K562 (cell line): Measurements from ENCODE around the gene ITGBL1. TPM values are rescaled to one million over a fixed set of nuclear protein-coding genes. Genes with fewer than 3 reads are reported as not detected.

Experiments used
- ATAC-seq: fragments of 200-7000 bp; cut with Tn5 transposase; 3 replicates; pipeline ENCODE4 v1.9.1; 2020; ENCODE audit warnings: moderate library complexity
- BruUV-seq: library from RNA; stranded (reverse); fragments of 400-500 nt; replicated peaks from 2 replicates; lab custom pipeline; 2021; lab: Mats Ljungman, UMichigan
- CTCF ChIA-PET: fragments of 300-600 bp; formaldehyde crosslinking; extraction: SDS; loops from one replicate; lab custom pipeline; 2021; ENCODE audit warnings: low intra/inter-chr PET ratio; lab: Yijun Ruan, JAX
- POLR2A ChIA-PET: fragments of 300-600, 350-650 bp; sonication (Branson Sonifier 250); formaldehyde crosslinking; extraction: SDS; loops from one replicate; lab custom pipeline; 2021; ENCODE audit warnings: antibody characterized with exemption, inconsistent platforms; lab: Yijun Ruan, JAX
- DNase-seq, 4 experiments: peaks; one replicate each; pipeline versions ENCODE4 v3.0.0 to v3.0.0-alpha.2; 2011 to 2018; ENCODE audit warnings: low spot score in 3 of 4, mixed read lengths in 3 of 4; ENCODE audit errors: extremely low read depth in 1 of 4
- FAIRE-seq: peaks from 2 replicates; lab custom pipeline; 2011; peaks lifted over from hg19 to GRCh38; lab: Jason Lieb, UNC
- H2AFZ ChIP-seq: 2 replicates; pipeline ENCODE4 v1.6.0; 2011; ENCODE audit warnings: low read depth, low read length, control low read depth, inconsistent platforms
- H3K27ac ChIP-seq: fragments of 200-600 bp; 3 replicates; pipeline ENCODE4 v1.8.0; 2011; ENCODE audit warnings: low read depth, mild to moderate bottlenecking, control low read depth, inconsistent platforms, low read length, moderate library complexity, mixed read lengths; ENCODE audit errors: extremely low read depth
- H3K27me3 ChIP-seq, 2 experiments: fragments of 300-600 bp in 1 of 2; 2 replicates in 1 of 2; 3 replicates in 1 of 2; pipeline versions ENCODE4 v1.6.0 to v1.8.0; 2011; ENCODE audit warnings: inconsistent platforms in 2 of 2, low read length in 2 of 2, mild to moderate bottlenecking in 1 of 2, mixed read lengths in 1 of 2, moderate library complexity in 1 of 2; ENCODE audit not compliant: control insufficient read depth in 2 of 2, insufficient read depth in 2 of 2
- H3K36me3 ChIP-seq: fragments of 300-600 bp; 3 replicates; pipeline ENCODE4 v1.8.0; 2011; ENCODE audit warnings: mild to moderate bottlenecking, low read length, inconsistent platforms; ENCODE audit not compliant: control insufficient read depth, insufficient read depth
- H3K4me1 ChIP-seq, 2 experiments: fragments of 200-600 bp in 1 of 2; replicated peaks in 1 of 2; 2 replicates in 1 of 2; 3 replicates in 1 of 2; pipeline versions ENCODE4 v1.5.1 to v1.8.0; 2011; ENCODE audit warnings: inconsistent platforms in 2 of 2, low read length in 2 of 2, mild to moderate bottlenecking in 1 of 2, mixed read lengths in 1 of 2, moderate library complexity in 1 of 2; ENCODE audit not compliant: control insufficient read depth in 2 of 2, insufficient read depth in 2 of 2
- H3K4me2 ChIP-seq: 2 replicates; pipeline ENCODE4 v1.6.1; 2011; ENCODE audit warnings: low read length, control low read depth, inconsistent platforms, mixed read lengths; ENCODE audit not compliant: insufficient read depth
- H3K4me3 ChIP-seq: fragments of 200-600 bp; sonication (generic), shearing (Covaris generic); 2 replicates; pipeline ENCODE4 v1.5.1; 2016; ENCODE audit warnings: control low read depth, inconsistent platforms
- H3K79me2 ChIP-seq: fragments of 200-600 bp; 3 replicates; pipeline ENCODE4 v1.8.0; 2011; ENCODE audit warnings: low read length, inconsistent platforms; ENCODE audit not compliant: control insufficient read depth, insufficient read depth
- H3K9ac ChIP-seq, 2 experiments: 2 replicates each; pipeline versions ENCODE4 v1.6.0 to v1.6.1; 2011; ENCODE audit warnings: low read depth in 2 of 2, low read length in 2 of 2, control low read depth in 1 of 2, inconsistent platforms in 1 of 2, mild to moderate bottlenecking in 1 of 2, mixed read lengths in 1 of 2; ENCODE audit not compliant: insufficient read depth in 1 of 2
- H3K9me1 ChIP-seq: one replicate; pipeline ENCODE4 v1.6.0; 2011; ENCODE audit warnings: inconsistent platforms, mild to moderate bottlenecking, low read length, moderate library complexity; ENCODE audit not compliant: control insufficient read depth, insufficient read depth
- H3K9me3 ChIP-seq: replicated peaks from 2 replicates; pipeline ENCODE4 v1.5.1; 2011; ENCODE audit warnings: low read depth, low read length, inconsistent platforms; ENCODE audit not compliant: control insufficient read depth, insufficient read depth
- H4K20me1 ChIP-seq: replicated peaks from 2 replicates; pipeline ENCODE4 v1.6.1; 2011; ENCODE audit warnings: low read length, inconsistent platforms, mixed read lengths; ENCODE audit not compliant: control insufficient read depth, insufficient read depth
- ATF1 ChIP-seq, 2 experiments: fragments of 450-650 bp in 1 of 2; IDR thresholded peaks; 2 replicates each; pipeline ENCODE4 v1.6.1; 2016; ENCODE audit warnings: missing compliant biosample characterization in 1 of 2, missing genetic modification characterization in 1 of 2
- FOXJ2 ChIP-seq: fragments of 200-800 bp; sonication (Bioruptor generic); IDR thresholded peaks from 2 replicates; pipeline ENCODE4 v1.6.1; 2016; ENCODE audit warnings: missing genetic modification characterization, missing compliant biosample characterization
- KLF10 ChIP-seq: fragments of 250-450 bp; sonication (Bioruptor Pico); IDR thresholded peaks from 2 replicates; pipeline ENCODE4 v1.6.1; 2021; ENCODE audit warnings: matching md5 sums
- KLF13 ChIP-seq: fragments of 450-650 bp; IDR thresholded peaks from 2 replicates; pipeline ENCODE4 v1.6.1; 2016; ENCODE audit warnings: missing genetic modification characterization, low read depth, mild to moderate bottlenecking, missing compliant biosample characterization, moderate library complexity, borderline replicate concordance
- NCOA1 ChIP-seq: fragments of 450-650 bp; IDR thresholded peaks from 2 replicates; pipeline ENCODE4 v1.6.1; 2016; ENCODE audit warnings: low read depth
- NCOA6 ChIP-seq: fragments of 450-650 bp; IDR thresholded peaks from 2 replicates; pipeline ENCODE4 v1.6.1; 2017; ENCODE audit warnings: mild to moderate bottlenecking
- SETDB1 ChIP-seq: IDR thresholded peaks from one replicate; pipeline ENCODE4 v1.6.1; 2012; ENCODE audit warnings: low read length, control low read depth, inconsistent platforms
- SMAD2 ChIP-seq: fragments of 150-350 bp; IDR thresholded peaks from 2 replicates; pipeline ENCODE4 v1.6.1; 2014; ENCODE audit warnings: low read depth, mild to moderate bottlenecking, low read length
- TARDBP ChIP-seq: fragments of 450-650 bp; IDR thresholded peaks from 2 replicates; pipeline ENCODE4 v1.6.1; 2016
- YY1 ChIP-seq, 3 experiments: IDR thresholded peaks; 2 replicates each; pipeline ENCODE4 v1.6.1; 2011; ENCODE audit warnings: low read length in 2 of 3, mild to moderate bottlenecking in 2 of 3, moderate library complexity in 2 of 3, borderline replicate concordance in 1 of 3, control low read depth in 1 of 3, low read depth in 1 of 3; ENCODE audit not compliant: insufficient read depth in 3 of 3, insufficient replicate concordance in 2 of 3, control insufficient read depth in 1 of 3, insufficient read length in 1 of 3; ENCODE audit errors: extremely low read depth in 1 of 3
- ZFP1 ChIP-seq: fragments of 450-650 bp; formaldehyde crosslinking; IDR thresholded peaks from 2 replicates; pipeline ENCODE4 v1.4.0; 2020; ENCODE audit warnings: mild to moderate bottlenecking, mixed read lengths
- ZNF785 ChIP-seq: fragments of 250-450 bp; sonication (Bioruptor Pico); IDR thresholded peaks from 2 replicates; pipeline ENCODE4 v1.4.0; 2020; ENCODE audit warnings: mild to moderate bottlenecking
- WGBS: fragments of 100-300 bp; shearing (Covaris generic); methylation state at CpG from one replicate; pipeline ENCODE4 v1.1.6; 2016; ENCODE audit warnings: low coverage, mixed read lengths; ENCODE audit not compliant: insufficient coverage; ENCODE audit errors: missing lambda C conversion rate; 5-methylcytosine and 5-hydroxymethylcytosine counted together
- in situ Hi-C: fragments of 300-500 bp; cut with MboI; formaldehyde crosslinking; loops from 4 replicates; pipeline ENCODE4 v1.15.0; 2018; ENCODE audit warnings: inconsistent platforms, mixed read lengths
- intact Hi-C: fragments of 100-400 bp; cut with micrococcal nuclease; formaldehyde crosslinking; loops from 2 replicates; pipeline ENCODE4 v1.14.2; 2022
- polyA plus RNA-seq, 8 experiments: library from polyadenylated mRNA; depleted of rRNA in 4 of 8; stranded (reverse) in 5 of 8; unstranded in 3 of 8; fragments of >200 nt; fragmentation: Nextera tagmentation in 2 of 8; fragmentation: Illumina TruSeq in 1 of 8; extraction: Ambion mirVana in 2 of 8; extraction: Trizol in 1 of 8; gene quantifications; 2 replicates each; pipeline versions ENCODE4 v1.2.1 to v1.2.3, GENCODE V29; 2011 to 2014; ENCODE audit warnings: inconsistent platforms in 1 of 8, missing spikeins in 1 of 8
- total RNA-seq, 7 experiments: library from RNA; depleted of rRNA in 6 of 7; stranded (reverse); fragments of >200 nt in 6 of 7; fragmentation: Illumina TruSeq in 2 of 7; extraction: Trizol in 2 of 7; gene quantifications; 2 replicates each; pipeline versions ENCODE4 v1.2.1 to v1.2.3, GENCODE V29; 2011 to 2021; ENCODE audit warnings: low replicate concordance in 1 of 7
- TF ChIP-seq, protein P1 (sequence below): sonication (generic); formaldehyde crosslinking; IDR thresholded peaks from 2 replicates; pipeline ENCODE4 v1.5.0; 2020; ENCODE audit warnings: missing genetic modification reagents
- TF ChIP-seq, protein P2 (sequence below), 2 experiments: fragments of 150-350 bp in 1 of 2; IDR thresholded peaks; 2 replicates each; pipeline ENCODE4 v1.6.1; 2012 to 2016; ENCODE audit warnings: low read depth in 2 of 2, low read length in 2 of 2, mild to moderate bottlenecking in 1 of 2, moderate library complexity in 1 of 2
- TF ChIP-seq, protein P3 (sequence below): sonication (generic); formaldehyde crosslinking; IDR thresholded peaks from 2 replicates; pipeline ENCODE4 v1.8.1; 2022; ENCODE audit warnings: missing genetic modification reagents
- TF ChIP-seq, protein P4 (sequence below): fragments of 200-800 bp; sonication (Bioruptor generic); IDR thresholded peaks from 2 replicates; pipeline ENCODE4 v1.6.1; 2017; ENCODE audit warnings: missing genetic modification characterization, missing compliant biosample characterization

Gene ITGBL1
- total and polyA plus RNA-seq, 9 of the 15 experiments (the other 6 are each of a cell fraction or from before 2014, with no cell fraction given): 0.04 to 0.73 (median 0.32) TPM; not detected in 1

DNA sequence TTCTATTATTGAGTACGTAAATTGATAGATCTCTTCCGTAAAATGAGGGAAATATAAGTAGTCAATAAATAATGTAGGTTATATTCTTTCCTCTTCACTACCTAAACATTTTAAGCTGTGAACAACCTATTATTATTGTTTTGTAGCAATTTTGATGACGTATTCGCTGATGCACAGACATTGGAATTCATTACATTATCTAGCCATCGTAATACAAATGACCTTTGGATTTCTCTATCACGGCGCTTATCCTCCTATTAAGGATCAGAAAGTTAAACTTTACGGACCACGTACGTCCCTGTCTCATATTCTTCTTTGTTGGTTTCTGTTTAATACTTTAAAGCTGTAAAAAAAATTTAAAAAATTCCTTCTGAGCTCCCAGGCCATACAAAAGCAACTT, 264.9 kb downstream of the ITGBL1 start:
- 7% methylated on average over 10 of the region's 10 CpGs for WGBS

More for the DNA sequence above, 264.9 kb downstream of the ITGBL1 start:
- DNase-seq (no peak), ATAC-seq (no peak), FAIRE-seq (no peak)
- CTCF ChIA-PET: no interaction called here
- Histone ChIP-seq H3K79me2 (no peaks in the 10 kb centered on the region), H3K9me1 (no peaks in the 10 kb centered on the region), H3K27ac (no peak overlapping the region), H3K9me3 (no peaks in the 10 kb centered on the region), H3K4me2 (no peak overlapping the region), H3K4me1 (no peaks in the 10 kb centered on the region), H3K36me3 (no peaks in the 10 kb centered on the region), H2AFZ (no peak overlapping the region), H4K20me1 (no peaks in the 10 kb centered on the region), H3K27me3 (no peaks in the 10 kb centered on the region), H3K4me3 (no peak overlapping the region), H3K9ac (no peak overlapping the region)
- POLR2A ChIA-PET: no interaction called here
- intact Hi-C loops: no loop called here
- BruUV-seq: no TSS peak
- in situ Hi-C loops: no loop called here
- TF ChIP-seq, protein P1, sequence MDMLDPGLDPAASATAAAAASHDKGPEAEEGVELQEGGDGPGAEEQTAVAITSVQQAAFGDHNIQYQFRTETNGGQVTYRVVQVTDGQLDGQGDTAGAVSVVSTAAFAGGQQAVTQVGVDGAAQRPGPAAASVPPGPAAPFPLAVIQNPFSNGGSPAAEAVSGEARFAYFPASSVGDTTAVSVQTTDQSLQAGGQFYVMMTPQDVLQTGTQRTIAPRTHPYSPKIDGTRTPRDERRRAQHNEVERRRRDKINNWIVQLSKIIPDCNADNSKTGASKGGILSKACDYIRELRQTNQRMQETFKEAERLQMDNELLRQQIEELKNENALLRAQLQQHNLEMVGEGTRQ (CRISPR knock-in tag): no peak
- no peak for TF ChIP-seq SETDB1
- TF ChIP-seq, protein P2, sequence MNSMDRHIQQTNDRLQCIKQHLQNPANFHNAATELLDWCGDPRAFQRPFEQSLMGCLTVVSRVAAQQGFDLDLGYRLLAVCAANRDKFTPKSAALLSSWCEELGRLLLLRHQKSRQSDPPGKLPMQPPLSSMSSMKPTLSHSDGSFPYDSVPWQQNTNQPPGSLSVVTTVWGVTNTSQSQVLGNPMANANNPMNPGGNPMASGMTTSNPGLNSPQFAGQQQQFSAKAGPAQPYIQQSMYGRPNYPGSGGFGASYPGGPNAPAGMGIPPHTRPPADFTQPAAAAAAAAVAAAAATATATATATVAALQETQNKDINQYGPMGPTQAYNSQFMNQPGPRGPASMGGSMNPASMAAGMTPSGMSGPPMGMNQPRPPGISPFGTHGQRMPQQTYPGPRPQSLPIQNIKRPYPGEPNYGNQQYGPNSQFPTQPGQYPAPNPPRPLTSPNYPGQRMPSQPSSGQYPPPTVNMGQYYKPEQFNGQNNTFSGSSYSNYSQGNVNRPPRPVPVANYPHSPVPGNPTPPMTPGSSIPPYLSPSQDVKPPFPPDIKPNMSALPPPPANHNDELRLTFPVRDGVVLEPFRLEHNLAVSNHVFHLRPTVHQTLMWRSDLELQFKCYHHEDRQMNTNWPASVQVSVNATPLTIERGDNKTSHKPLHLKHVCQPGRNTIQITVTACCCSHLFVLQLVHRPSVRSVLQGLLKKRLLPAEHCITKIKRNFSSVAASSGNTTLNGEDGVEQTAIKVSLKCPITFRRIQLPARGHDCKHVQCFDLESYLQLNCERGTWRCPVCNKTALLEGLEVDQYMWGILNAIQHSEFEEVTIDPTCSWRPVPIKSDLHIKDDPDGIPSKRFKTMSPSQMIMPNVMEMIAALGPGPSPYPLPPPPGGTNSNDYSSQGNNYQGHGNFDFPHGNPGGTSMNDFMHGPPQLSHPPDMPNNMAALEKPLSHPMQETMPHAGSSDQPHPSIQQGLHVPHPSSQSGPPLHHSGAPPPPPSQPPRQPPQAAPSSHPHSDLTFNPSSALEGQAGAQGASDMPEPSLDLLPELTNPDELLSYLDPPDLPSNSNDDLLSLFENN (IDR thresholded peaks at IDR 0.05; ENCODE audit: low read depth in 2 of 2, low read length in 2 of 2): no peak
- TF ChIP-seq, protein P3, sequence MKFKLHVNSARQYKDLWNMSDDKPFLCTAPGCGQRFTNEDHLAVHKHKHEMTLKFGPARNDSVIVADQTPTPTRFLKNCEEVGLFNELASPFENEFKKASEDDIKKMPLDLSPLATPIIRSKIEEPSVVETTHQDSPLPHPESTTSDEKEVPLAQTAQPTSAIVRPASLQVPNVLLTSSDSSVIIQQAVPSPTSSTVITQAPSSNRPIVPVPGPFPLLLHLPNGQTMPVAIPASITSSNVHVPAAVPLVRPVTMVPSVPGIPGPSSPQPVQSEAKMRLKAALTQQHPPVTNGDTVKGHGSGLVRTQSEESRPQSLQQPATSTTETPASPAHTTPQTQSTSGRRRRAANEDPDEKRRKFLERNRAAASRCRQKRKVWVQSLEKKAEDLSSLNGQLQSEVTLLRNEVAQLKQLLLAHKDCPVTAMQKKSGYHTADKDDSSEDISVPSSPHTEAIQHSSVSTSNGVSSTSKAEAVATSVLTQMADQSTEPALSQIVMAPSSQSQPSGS (CRISPR knock-in tag): no peak
- TF ChIP-seq ZNF785 (CRISPR knock-in tag): no peak
- no peak for TF ChIP-seq KLF13 (tag)
- TF ChIP-seq, protein P4, sequence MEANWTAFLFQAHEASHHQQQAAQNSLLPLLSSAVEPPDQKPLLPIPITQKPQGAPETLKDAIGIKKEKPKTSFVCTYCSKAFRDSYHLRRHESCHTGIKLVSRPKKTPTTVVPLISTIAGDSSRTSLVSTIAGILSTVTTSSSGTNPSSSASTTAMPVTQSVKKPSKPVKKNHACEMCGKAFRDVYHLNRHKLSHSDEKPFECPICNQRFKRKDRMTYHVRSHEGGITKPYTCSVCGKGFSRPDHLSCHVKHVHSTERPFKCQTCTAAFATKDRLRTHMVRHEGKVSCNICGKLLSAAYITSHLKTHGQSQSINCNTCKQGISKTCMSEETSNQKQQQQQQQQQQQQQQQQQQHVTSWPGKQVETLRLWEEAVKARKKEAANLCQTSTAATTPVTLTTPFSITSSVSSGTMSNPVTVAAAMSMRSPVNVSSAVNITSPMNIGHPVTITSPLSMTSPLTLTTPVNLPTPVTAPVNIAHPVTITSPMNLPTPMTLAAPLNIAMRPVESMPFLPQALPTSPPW (CRISPR knock-in tag): no peak
- no peak for TF ChIP-seq ATF1 (CRISPR knock-in tag; IDR thresholded peaks at IDR 0.05)
- no peak for TF ChIP-seq ATF1 (tag; IDR thresholded peaks at IDR 0.05)
- no peak for TF ChIP-seq FOXJ2
- no peak for TF ChIP-seq TARDBP
- no peak for TF ChIP-seq ZFP1 (CRISPR knock-in tag)
- no peak for TF ChIP-seq KLF10 (CRISPR knock-in tag)
- no peak for TF ChIP-seq NCOA6
- TF ChIP-seq YY1 (IDR thresholded peaks at IDR 0.05; ENCODE audit: borderline replicate concordance in 1 of 3, control insufficient read depth in 1 of 3, extremely low read depth in 1 of 3, insufficient read depth in 3 of 3, insufficient read length in 1 of 3, insufficient replicate concordance in 2 of 3, low read depth in 1 of 3, low read length in 2 of 3): no peak
- no peak for TF ChIP-seq SMAD2
- TF ChIP-seq NCOA1: no peak
